GM18511 (cell line): Measurements from ENCODE around the gene TEX264.

Experiments used
- ATAC-seq: cut with Tn5 transposase; IDR thresholded peaks from one replicate; pipeline ENCODE4 v1.9.1; 2021; ENCODE audit warnings: mild to moderate bottlenecking, moderate library complexity; ENCODE audit not compliant: unreplicated experiment

Gene TEX264

DNA sequence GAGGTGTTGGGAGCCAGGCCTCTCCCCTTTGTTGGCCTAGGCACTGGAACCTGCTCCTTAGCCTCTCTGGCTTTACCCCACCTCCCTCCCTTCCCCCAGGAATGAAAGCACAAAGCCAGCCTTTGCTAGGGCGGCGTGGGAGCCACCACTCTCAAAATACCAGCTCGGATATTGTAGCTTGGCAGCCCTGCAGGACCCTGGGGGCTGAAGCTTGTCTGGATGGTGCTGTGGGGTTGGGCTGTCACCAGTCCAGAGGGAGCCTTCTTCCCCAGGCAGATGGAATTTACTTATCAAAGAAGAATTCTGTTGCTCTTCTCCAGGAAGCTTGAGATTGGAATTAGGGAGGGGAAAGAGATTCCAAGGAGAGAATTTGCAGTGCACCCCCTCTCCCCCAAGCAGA is 20.9 kb downstream of the TEX264 start:
- no peak for ATAC-seq

DNA sequence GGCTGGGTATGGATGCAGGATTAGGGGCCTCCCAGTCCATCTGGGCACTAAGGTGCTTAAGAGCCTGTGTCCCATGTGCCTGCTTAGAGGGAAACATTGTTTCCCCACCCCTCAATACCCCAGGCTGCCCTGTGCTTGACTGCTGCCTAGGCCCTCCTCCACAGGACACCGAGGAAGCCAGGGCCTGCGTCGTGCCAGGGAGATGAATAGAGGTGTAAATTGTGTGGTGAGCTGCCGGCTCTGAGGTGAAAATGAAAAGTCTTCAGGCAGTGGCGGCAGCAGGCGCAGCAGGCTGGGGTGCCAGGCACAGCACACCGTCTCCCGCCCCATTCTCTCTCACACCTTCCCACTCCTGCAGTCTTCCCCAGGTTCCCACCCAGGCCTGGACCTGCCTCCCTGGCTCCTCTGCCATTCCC is 21.9 kb downstream of the TEX264 start:
- ATAC-seq, result no peak

GRCh38 chr3:51696954-51697353 is 25.9 kb downstream of the TEX264 start:
- ATAC-seq, result no peak

DNA sequence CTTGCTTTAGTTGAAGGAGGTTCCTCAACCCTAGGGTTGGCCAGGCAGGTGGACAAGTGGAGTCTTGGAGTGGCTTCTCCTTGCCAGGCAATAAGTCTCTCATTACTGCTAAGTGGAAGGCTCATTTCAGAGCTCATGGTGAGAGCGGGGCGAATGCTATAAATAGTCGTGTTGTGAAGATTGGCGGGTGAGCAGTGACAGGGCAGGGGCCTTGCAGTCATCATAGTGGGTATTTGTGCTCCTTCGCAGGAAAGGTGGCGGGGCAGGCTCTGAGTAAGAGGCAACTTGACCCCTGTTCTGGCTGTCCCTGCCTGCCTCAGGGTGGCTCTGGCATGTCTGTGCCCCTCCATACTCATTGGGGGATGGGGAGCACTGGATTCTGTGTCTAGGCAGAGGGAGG is 27.2 kb downstream of the TEX264 start:
- no peak for ATAC-seq

GRCh38 chr3:51700403-51700802 is 29.4 kb downstream of the TEX264 start:
- ATAC-seq, result no peak

GRCh38 chr3:51702156-51702555 is 31.1 kb downstream of the TEX264 start:
- no peak for ATAC-seq

DNA sequence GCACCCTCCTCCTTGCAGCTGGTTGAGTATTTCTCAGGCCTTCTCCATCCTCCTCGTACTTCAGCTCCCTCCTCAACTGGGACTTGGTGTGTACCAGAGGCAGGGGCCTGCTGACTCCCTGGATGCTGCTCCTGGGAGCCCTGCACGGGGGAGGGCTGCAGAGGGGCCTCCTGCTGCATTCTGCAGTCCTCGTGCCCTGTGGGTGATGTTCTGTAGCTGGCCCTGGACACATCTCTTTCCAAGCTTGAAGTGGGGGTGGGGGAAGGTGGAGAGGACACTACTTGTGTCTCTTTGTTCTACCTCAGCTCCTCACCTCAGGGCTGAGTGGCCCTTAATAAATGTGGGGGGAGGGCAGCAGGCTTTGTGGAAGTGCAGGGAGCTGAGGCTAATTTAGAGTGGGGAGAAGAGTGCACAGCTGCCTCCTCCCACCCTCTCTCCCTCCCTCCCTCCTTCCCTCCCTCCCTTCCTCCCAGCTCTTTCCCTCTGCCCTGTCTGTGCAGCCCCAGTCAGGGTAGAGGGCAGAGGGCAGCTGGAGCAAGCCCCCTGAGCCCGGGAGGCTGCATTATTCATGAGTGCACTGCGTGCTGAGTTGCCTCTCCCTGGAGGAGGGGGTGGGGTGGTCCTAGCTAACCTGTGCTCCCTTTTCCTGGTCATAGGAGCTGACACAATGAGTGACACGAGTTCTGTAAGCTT is 32.2 kb downstream of the TEX264 start:
- ATAC-seq, result no peak

- no peak for ATAC-seq
These were observed 32.9 kb downstream of the TEX264 start for GRCh38 chr3:51703761-51704510.

- ATAC-seq, result no peak
These were observed 33.5 kb downstream of the TEX264 start for GRCh38 chr3:51704511-51704950.

GRCh38 chr3:51705276-51706020 is 34.4 kb downstream of the TEX264 start:
- ATAC-seq, result no peak

- no peak for ATAC-seq
These were observed 35.0 kb downstream of the TEX264 start for GRCh38 chr3:51706021-51706485.

GRCh38 chr3:51706788-51707731 is 36.0 kb downstream of the TEX264 start, which contains the start of gene GRM2:
Gene GRM2, plus strand, starts transcription at chr3:51707068. Its CDS starts 1,916 bp downstream, at chr3:51708984.
- ATAC-seq, result no peak

DNA sequence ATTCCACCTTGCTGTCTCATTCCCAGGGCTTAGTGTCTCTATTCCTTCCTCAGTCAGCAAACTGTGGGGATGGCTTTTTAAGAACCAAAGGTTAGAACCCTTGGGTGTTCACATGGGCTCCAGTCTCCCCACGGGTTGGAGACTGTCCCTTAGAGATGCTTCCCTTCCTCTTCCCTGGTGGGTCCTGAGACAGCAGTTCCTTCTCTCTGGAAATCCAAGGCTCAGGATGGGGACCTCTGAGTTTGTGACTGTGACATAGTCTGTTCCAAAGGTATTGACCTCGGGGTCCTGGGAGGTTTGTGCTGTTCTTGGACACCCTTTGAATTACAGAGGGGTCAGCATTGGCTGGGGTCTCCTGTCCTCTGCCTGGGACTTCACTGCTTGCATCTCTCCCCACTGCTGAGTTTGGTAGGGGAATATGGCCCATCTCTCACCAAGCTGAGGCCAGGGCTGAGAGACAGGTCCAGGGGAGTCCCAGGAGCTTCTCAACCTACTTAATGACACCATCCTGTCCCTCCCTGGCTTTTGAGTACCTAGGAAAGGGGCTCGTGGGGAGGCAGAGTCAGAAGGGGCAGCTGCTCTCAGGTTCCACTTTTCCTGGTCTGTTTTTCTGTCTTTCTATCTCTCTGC is 37.3 kb downstream of the TEX264 start:
- no peak for ATAC-seq

DNA sequence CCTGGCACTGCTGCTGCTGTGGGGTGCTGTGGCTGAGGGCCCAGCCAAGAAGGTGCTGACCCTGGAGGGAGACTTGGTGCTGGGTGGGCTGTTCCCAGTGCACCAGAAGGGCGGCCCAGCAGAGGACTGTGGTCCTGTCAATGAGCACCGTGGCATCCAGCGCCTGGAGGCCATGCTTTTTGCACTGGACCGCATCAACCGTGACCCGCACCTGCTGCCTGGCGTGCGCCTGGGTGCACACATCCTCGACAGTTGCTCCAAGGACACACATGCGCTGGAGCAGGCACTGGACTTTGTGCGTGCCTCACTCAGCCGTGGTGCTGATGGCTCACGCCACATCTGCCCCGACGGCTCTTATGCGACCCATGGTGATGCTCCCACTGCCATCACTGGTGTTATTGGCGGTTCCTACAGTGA is 38.0 kb downstream of the TEX264 start:
- ATAC-seq, result no peak

DNA sequence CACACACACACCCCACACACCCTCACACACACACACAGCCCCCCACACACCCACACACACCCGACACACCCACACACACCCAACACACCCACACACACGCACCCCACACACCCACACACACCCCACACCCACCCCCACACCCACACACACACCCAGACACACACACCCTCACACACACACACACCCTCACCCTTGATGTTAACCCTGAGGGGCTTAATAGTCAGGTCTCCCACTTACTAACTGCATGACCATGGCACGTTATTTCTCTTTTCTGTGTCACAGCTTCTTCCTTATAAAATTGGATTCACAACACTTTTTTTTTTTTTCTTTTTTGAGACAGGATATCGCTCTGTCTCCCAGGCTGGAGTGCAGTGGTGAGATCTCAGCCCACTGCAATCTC is 38.6 kb downstream of the TEX264 start:
- ATAC-seq, result no peak

DNA sequence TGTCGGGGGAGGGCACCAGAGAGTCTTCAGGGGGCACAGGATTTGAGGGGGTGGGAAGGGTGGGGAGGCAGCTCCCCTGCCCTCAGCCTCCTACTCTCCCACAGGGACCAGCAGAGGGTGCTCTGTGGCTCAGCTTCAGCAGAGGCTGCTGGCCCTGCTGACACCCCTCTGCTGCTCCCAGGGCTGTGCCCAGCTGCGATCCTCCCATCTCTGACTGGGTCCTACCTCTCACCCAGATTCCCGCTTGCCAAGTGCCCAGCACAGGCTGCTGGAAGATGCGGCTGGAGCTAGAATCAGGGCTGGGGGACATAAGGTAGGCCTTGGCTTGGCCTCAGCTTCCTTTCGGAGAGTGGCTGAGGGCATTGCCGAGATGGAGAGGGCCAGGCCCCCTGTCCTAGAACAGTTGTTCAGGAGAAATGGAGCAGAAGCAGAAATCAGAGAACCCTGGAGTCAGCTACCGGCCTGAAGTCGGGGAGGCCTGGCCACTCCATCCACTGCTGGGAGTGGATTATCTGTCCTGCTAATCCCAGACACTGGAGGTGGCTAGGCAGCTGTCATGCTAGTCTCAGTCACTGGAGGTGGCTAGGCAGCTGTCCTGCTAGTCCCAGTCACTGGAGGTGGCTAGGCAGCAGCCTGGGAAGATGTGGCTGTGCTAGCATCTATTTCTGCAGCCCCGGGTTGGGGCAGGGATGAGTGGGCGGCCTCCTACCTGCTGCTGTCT is 39.7 kb downstream of the TEX264 start:
- no peak for ATAC-seq

GRCh38 chr3:51711352-51712037 is 40.4 kb downstream of the TEX264 start:
- no peak for ATAC-seq

- ATAC-seq, result no peak
These were observed 41.0 kb downstream of the TEX264 start for GRCh38 chr3:51712038-51712420.

DNA sequence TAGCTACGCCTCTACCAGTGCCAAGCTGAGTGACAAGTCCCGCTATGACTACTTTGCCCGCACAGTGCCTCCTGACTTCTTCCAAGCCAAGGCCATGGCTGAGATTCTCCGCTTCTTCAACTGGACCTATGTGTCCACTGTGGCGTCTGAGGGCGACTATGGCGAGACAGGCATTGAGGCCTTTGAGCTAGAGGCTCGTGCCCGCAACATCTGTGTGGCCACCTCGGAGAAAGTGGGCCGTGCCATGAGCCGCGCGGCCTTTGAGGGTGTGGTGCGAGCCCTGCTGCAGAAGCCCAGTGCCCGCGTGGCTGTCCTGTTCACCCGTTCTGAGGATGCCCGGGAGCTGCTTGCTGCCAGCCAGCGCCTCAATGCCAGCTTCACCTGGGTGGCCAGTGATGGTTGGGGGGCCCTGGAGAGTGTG is 41.5 kb downstream of the TEX264 start:
- ATAC-seq, result no peak
